ENCODE results near the gene ZSWIM3.
"Not testable (repeated sequence)": the region's sequence is repeated elsewhere in the genome, so short reads cannot be mapped to it uniquely, and the experiment has no call there.

The ZSWIM3 gene

DNA sequence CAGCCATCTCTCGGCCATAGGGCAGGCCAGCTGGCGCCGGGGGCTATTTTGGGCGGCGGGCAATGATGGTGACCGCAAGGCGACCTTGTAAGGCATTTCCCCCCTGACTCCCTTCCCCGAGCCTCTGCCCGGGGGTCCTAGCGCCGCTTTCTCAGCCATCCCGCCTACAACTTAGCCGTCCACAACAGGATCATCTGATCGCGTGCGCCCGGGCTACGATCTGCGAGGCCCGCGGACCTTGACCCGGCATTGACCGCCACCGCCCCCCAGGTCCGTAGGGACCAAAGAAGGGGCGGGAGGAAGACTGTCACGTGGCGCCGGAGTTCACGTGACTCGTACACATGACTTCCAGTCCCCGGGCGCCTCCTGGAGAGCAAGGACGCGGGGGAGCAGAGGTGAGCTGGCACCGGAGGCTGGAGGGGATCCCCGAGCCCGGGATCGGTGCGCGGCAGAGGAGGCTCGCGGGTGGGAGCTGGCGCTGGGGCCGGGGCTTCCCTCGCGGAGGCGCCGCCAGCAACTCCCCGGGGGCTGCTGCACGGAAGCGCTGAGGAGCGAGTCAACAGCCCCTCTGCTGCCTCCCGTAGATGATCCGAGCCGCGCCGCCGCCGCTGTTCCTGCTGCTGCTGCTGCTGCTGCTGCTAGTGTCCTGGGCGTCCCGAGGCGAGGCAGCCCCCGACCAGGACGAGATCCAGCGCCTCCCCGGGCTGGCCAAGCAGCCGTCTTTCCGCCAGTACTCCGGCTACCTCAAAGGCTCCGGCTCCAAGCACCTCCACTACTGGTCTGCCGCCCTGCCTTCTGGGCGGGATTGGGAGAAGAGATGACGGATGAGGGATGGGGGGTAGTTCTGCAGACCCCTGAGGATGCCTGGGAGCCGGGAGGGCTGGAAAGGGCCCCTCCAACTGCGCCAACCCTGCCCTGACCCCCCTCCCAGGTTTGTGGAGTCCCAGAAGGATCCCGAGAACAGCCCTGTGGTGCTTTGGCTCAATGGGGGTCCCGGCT is 33.9 kb downstream of the ZSWIM3 start, which contains the start of the genes CTSA and NEURL2:
TSS of gene CTSA (plus strand) at position 351 of the 999 bp plus-strand sequence. CDS start at position 585, 234 bp downstream.
TSS of gene NEURL2 (minus strand) at position 224 of the 999 bp plus-strand sequence. CDS start at position 7, 217 bp downstream.
- DNase-seq, result peak; percentile 75

DNA sequence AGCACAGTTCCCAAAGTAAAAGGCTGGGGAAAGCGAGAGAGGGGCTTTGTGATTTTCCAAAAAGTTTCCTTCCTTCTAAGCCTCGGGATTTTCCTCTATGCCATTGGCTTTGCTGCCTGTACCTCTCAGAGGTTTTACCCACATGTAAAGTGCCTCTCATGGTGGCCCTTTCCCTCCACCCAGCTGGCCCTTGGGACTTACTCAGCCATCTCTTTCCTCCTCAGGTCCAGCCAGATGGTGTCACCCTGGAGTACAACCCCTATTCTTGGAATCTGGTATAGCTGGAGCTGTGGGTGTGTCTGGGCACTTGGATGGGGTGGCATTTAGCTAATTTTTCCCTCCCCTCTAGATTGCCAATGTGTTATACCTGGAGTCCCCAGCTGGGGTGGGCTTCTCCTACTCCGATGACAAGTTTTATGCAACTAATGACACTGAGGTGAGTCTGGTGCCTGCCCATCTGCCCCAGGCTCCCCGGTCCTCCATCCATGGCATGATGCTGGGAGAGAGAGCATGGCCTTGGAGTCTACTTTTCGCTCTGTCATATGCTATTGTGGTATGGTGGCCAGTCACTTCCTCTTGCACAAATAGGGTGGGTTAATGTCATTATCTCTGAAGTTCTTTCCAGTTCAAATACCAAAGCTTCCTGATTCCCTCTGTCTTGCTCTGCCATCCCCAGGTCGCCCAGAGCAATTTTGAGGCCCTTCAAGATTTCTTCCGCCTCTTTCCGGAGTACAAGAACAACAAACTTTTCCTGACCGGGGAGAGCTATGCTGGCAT is 34.8 kb downstream of the ZSWIM3 start:
- peak; percentile 21 for DNase-seq

DNA sequence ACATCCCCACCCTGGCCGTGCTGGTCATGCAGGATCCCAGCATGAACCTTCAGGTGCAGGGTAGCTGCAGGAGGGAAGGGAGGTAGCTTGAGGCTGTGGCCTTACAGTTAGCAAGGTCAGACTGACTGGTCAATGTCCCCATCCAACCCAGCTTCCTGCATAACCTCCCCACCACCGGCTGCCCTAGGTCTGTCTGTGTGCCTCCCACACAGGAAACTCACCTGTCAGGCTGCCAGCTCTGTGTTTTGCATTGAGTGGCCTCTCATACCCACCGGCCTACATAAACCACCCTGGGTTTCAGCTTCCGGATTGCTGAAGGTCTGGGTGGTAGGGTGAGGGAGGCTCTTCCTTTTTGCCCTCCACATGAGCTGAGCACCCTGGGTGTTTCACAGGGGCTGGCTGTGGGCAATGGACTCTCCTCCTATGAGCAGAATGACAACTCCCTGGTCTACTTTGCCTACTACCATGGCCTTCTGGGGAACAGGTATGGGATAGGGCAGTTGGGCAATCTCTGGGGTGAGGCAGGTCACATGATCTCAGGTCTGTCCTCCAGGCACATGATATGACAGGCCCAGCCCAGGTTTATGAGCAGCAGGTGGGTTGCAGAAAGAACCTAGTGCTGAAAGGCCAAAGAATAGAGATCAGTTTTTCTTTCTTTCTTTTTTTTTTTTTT is 35.5 kb downstream of the ZSWIM3 start:
- no peak for DNase-seq

DNA sequence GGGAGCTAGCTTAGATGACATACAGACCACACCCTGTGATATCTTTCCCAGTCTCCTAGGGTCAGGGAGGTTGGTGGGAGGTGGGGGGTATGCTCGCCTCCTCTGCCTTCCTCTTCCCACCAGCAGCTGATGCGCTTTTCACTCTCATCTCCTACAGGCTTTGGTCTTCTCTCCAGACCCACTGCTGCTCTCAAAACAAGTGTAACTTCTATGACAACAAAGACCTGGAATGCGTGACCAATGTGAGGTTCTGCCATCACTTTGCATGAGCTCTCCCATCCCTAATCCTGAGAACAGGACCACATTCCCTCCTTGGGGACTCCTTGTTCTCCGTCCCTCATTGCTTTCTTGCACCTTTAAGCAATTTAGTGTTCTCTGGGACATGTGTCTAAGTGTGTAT is 36.4 kb downstream of the ZSWIM3 start:
- no peak for DNase-seq

DNA sequence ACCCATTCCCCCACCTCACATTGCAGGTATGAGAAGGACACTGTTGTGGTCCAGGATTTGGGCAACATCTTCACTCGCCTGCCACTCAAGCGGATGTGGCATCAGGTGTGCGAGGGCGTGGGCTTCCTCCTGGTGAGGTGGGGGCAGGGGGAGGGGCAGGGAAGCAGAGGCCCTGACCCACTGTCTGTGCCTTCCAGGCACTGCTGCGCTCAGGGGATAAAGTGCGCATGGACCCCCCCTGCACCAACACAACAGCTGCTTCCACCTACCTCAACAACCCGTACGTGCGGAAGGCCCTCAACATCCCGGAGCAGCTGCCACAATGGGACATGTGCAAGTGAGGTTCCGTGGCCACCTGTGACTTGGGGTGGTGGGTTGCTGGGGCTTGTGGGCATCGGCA is 37.4 kb downstream of the ZSWIM3 start:
- no peak for DNase-seq

DNA sequence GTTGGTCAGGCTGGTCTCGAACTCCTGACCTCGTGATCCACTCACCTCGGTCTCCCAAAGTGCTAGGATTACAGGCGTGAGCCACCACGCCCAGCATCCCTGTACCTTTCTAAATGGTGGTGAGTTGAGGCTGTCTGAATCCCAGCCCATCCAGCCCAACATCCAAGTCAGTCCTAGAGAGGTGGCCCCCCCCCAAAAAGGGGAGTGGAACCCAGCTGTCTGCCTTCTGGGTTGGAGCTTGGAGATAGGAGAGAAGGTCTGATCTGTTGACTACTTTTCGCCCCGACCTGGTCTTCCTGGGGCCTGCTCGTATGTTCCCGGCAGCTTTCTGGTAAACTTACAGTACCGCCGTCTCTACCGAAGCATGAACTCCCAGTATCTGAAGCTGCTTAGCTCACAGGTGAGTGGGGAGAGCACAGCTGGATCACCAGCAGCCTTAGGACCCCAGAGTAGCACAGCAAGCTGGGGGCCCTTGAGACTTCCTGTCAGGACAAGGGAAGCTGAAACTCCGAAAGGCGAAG is 39.3 kb downstream of the ZSWIM3 start:
- no peak for DNase-seq

DNA sequence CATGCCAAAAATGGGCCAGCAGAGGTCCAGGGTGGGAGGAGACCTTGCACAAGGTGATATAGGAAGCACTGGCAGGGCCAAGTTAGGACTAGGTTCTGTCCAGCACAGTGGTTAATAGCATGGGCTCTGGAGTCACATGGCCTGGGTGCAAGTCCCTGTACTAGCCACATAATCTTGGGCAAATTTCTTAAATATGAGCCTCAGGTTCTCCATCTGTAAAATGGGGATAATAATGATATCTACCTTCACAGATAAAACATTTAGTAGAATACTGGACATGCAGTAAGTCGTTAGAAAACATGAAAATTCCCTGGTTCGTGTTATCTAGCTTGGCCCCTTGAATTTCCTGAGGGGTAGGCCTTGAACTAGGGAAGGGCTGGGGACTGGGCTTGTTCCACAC is 39.9 kb downstream of the ZSWIM3 start:
- no peak for DNase-seq

DNA sequence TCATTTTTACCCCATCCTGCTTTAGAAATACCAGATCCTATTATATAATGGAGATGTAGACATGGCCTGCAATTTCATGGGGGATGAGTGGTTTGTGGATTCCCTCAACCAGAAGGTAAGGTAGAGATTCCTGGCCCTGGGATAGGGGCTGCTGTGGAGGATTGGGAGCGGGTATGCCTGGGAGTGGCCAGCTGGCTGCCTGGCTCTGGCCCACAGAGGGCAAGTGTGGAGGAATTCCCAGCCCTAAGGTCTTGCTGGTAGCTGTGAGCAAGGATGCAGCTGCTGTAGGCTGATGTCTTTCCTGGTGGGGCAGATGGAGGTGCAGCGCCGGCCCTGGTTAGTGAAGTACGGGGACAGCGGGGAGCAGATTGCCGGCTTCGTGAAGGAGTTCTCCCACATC is 40.3 kb downstream of the ZSWIM3 start:
- DNase-seq, result no peak

DNA sequence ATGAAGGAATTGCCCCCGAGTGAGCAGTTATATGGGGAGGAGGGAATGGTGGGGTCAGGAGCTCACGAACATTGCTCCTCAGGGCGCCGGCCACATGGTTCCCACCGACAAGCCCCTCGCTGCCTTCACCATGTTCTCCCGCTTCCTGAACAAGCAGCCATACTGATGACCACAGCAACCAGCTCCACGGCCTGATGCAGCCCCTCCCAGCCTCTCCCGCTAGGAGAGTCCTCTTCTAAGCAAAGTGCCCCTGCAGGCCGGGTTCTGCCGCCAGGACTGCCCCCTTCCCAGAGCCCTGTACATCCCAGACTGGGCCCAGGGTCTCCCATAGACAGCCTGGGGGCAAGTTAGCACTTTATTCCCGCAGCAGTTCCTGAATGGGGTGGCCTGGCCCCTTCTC is 40.9 kb downstream of the ZSWIM3 start:
- no peak for DNase-seq

DNA sequence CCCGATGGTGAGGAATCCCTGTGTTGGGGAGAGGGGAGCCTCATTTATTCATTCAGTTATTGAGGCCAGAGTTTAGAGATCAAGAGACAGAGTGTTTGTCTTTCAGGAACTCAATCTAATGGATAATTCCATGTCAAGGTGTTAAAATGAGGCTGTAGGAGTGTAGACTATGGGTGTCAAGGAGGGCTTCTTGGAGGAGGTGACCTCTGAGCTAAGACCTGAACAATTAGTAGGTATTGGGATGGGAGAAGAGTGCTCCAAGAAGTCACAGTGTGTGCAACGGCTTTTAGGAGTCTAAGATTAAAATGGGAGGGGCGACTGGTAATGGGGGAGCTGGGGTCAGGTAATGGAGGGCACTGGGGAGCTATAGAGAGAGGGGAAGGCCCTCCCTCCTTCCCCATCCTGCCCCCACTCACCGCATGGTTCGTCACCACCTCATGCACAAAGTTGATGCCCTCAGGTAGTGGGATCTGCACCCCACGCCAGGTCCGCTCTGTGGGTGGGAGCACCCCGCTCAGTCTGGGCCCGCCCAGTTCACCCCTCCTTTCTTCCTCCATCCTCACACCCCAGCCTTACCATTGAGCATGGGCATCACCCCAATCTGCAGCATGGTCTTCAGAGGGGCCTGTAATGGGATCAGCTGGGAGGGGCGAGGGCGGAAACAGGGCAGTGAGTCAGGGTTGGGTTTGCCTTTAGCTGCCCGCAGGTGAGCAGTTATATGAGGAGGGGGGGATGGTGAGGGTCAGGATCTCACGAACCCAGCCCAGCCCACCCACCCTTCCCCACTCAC is 41.8 kb downstream of the ZSWIM3 start:
- DNase-seq, result no peak

DNA sequence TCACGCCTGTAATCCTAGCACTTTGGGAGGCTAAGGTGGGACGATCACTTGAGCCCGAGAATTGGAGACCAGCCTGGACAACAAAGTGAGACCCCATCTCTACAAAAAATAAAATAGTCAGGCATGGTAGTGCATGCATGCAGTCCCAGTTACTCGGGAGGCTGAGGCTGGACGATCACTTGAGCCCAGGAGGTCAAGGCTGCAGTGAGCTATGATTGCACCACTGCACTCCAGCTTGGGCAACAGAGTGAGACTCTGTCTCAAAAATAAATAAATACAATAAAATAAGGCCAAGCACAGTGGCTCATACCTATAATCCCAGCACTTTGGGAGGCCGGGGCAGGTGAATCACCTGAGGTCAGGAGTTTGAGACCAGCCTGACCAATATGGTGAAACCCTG is 43.9 kb downstream of the ZSWIM3 start:
- not testable (repeated sequence) for DNase-seq

DNA sequence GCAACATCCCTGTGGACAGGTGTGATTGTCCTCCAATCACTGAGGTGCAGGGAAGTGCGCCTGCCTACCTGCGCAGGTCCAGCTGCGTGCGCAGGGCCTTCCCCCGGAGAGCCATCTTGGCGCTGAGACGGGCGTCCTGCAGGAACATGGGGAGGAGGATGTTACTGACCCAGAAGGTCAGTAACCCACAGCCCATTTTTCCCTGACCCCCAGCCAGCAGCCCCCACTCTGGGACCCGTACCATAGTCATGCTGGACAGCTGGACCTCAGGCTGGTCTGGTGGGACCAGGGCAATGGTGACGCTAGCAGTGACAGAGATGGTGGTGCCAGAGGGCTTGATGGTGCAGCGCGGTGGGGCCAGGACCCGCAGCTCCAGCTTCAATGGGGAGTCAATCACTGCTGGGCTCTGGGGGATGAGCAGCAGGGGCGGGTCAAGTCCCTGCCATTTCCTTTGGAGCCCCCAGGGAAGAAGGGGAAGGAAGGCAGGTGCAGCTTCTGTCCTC is 44.8 kb downstream of the ZSWIM3 start:
- DNase-seq, result no peak

DNA sequence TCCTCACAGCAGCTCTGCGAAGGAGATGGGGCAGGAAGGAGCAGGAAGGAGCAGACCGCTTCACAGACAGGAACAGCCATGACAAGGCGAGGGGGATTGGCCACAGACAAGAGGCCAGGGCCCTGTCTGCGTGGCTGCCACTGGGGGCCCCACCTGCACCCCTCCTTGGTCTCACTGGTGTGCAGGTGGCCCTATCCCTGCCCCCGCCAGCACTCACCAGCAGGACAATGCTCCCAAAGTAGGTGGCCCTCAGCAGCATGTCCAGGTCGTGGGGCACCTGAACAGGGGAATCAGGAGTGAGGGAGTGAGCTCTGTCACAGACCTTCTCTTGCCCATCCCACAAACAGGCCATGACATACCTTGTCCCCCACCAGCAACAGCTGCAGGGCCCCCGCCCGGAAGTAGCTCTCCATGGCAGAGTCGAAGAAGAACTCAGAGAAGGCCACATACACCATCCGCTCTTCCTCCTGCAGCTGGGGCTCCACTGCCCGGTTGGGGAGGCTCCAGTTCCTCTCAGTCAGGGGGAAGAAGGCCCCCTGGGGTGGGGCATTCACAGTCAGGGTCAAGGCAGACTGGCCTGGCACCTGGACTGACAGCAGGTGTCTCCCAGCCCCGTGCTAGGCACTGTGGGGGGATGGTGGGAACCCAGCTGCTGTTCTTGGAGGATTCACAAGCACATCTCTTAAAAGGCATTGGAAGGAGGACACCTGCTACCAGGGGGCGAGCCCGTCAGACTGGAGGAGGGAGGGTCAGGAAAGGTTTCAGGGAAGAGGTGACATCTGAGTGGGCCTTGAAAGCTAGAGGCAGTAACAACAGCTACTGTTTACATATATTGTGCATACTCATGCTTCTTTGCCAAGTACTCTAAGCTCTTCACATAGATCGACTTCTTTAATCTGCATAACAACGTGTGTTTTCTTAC is 47.4 kb downstream of the ZSWIM3 start:
- no peak for DNase-seq

DNA sequence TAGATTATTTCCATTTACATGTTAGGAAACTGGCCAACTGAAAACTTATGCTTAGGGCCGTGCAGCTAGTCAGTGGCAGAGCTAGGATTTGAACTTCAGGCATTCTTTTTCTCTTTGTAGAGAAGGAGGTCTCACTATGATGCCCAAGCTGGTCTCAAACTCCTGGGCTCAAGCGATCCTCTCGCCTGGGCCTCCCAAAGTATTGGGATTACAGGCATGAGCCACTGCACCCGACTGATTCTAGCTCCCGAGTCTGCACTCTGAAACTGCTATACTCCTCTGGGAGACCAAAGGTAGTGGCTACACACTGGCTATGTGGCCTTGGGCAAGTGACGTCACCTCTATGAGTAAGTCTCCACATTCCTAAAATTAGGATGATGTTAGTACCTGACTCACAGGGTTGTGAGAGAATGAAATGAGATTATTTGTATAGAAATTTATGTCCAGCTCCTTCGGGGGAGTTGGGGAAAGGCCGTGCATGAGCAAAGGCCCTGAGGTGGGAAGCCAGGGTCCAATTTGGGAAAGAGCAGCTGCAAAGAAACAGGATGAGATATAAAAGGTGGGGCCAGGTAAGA is 48.2 kb downstream of the ZSWIM3 start:
- DNase-seq, result no peak

DNA sequence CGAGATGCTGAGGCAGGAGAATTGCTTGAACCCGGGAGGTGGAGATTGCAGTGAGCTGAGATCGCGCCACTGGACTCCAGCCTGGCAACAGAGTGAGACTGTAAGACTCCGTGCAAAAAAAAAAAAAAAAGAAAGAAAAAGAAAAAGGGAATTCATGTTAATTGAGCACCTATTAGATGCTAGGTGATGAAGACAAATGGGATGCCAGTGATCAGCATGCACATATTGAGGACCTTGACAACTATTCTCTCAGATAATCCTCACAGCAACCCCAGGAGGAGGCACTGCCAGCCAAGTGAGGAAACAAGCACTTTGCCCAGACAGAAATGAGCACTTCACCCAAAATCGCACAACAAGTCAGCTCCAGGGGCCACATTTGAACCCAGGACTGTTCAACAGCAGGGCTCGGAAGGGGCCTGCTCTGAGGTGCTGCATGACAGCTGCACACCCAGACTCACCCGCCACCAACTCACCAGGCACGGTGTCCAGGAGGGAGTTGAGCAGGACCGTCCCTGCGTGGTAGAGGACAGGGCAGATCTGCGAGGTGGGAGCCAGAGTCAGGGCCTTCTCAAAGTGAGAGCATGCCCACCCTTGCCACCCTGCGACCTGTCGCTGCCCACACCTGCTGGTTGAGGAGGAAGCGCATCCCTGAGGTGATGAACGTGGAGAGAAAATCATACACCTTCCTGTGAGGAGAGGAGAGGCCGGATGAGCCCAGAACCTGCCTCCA is 50.0 kb downstream of the ZSWIM3 start:
- no peak for DNase-seq

DNA sequence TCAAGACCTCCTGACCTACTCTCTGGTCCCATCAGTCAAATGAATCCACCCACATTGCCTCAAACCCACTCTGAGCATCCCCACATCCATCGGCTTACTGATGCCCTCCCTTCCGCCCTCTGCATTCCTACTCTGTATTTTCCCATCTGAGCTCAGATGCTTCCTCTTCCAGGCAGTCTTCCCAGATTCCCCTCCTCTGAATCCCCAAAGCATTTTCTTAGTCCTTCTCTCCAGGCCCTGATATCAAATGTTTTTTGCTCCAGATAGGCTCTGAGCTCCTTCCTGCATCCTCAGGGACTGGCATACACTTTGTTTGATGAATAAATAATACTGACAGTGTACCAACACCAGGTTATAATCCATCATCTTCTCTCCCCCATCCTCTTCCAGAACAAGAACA is 50.7 kb downstream of the ZSWIM3 start:
- DNase-seq, result no peak

DNA sequence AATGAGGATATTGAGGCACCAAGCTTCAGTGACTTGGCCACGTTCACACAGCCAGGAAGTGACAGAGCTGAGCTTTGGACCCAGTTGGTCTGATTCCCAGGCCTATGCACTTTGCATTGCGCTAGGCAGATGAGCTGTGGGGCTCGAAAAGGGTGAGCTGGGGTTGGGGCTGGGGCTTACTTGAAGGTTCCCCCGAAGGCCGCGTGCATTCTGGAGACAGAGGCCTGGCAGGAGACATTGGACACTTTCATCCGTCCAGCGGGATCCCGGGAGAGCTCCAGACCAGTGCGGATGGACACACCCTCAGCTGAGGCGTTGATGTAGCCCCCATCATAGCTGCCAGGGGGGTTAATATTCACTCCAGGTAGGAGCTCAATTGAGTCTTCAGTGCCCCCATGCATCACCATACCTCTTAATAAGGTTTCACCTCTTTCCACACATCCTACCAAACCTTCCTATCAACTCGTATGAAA is 52.0 kb downstream of the ZSWIM3 start:
- DNase-seq, result no peak

DNA sequence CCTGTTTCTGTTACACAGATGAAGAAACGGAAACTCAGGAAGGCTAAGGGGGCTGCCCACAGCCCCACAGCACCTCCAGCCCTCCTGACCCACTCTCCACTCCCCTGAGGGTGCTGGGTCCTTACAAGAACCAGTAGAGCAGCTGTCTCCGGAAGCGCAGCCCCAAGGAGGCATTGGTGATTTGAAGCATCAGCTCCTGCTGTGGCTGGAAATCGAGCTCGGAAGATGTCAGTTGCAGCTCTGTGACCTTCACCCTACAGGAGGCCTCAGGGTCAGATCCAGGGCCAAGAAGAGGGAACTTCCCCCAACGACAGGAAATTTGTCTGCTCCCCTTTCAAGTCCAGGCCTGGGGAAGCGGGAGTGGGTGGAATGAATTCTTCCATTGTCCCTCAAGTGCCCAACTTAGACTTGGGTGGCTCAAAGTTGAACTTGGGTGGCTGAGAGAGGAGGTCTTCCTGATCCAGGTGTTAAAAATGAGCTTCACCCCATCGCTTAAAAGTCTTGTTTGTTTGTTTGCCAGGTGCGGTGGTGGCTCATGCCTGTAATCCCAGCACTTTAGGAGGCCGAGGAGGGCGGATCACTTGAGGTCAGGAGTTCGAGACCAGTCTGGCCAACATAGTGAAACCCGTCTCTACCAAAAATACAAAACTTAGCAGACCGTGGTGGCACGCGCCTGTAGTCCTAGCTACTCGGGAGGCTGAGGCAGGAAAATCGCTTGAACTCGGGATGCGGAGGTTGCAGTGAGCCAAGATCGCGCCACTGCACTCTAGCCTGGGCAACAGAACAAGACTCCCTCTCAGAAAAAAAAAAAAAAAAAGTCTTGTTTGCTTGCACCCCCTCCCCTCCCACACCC is 52.6 kb downstream of the ZSWIM3 start:
- no peak for DNase-seq

All from NCI-H510A treated with DMSO at 0.1 percent for 48 hours (cell line).